HEK293 (cell line): Measurements from ENCODE around the gene PHLDB3.

Experiments
- MYNN ChIP-seq: fragments of 450-650 bp; formaldehyde crosslinking; IDR thresholded peaks from 2 replicates; pipeline ENCODE4 v1.5.1; 2016; ENCODE audit warnings: missing biosample characterization, missing genetic modification characterization, borderline replicate concordance
- SP2 ChIP-seq: fragments of 450-650 bp; formaldehyde crosslinking; IDR thresholded peaks from 2 replicates; pipeline ENCODE4 v1.5.1; 2016; ENCODE audit warnings: missing biosample characterization, missing genetic modification characterization
- TCF7L2 ChIP-seq: IDR thresholded peaks from 2 replicates; pipeline ENCODE4 v1.6.1; 2011; ENCODE audit warnings: low read depth, mild to moderate bottlenecking, inconsistent platforms, low read length, moderate library complexity, borderline replicate concordance
- ZBTB17 ChIP-seq: fragments of 450-650 bp; formaldehyde crosslinking; IDR thresholded peaks from 2 replicates; pipeline ENCODE4 v1.5.1; 2016; ENCODE audit warnings: missing biosample characterization, missing genetic modification characterization
- ZFP3 ChIP-seq: fragments of 450-650 bp; formaldehyde crosslinking; IDR thresholded peaks from 2 replicates; pipeline ENCODE4 v1.5.1; 2016; ENCODE audit warnings: low read depth, missing biosample characterization, missing genetic modification characterization
- ZNF23 ChIP-seq: fragments of 450-650 bp; formaldehyde crosslinking; IDR thresholded peaks from 2 replicates; pipeline ENCODE4 v1.5.1; 2016; ENCODE audit warnings: missing biosample characterization, missing genetic modification characterization, borderline replicate concordance
- ZNF302 ChIP-seq: fragments of 450-650 bp; formaldehyde crosslinking; IDR thresholded peaks from 2 replicates; pipeline ENCODE4 v1.5.1; 2016; ENCODE audit warnings: missing biosample characterization, missing genetic modification characterization, low read depth
- ZNF548 ChIP-seq: fragments of 450-650 bp; formaldehyde crosslinking; IDR thresholded peaks from 2 replicates; pipeline ENCODE4 v1.5.1; 2016; ENCODE audit warnings: missing biosample characterization, missing genetic modification characterization
- ZNF677 ChIP-seq: fragments of 450-650 bp; IDR thresholded peaks from 2 replicates; pipeline ENCODE4 v1.5.0; 2018; ENCODE audit warnings: missing biosample characterization, mild to moderate bottlenecking, missing genetic modification characterization, moderate library complexity
- ZXDB ChIP-seq: fragments of 450-650 bp; formaldehyde crosslinking; IDR thresholded peaks from 2 replicates; pipeline ENCODE4 v1.5.1; 2016; ENCODE audit warnings: missing biosample characterization, missing genetic modification characterization
- TF ChIP-seq, protein P1 (sequence below): fragments of 450-650 bp; formaldehyde crosslinking; IDR thresholded peaks from 2 replicates; pipeline ENCODE4 v1.5.1; 2016; ENCODE audit warnings: missing biosample characterization, missing genetic modification characterization
- TF ChIP-seq, protein P2 (sequence below): fragments of 450-650 bp; formaldehyde crosslinking; IDR thresholded peaks from 2 replicates; pipeline ENCODE4 v1.5.1; 2016; ENCODE audit warnings: missing biosample characterization, missing genetic modification characterization

DNA sequence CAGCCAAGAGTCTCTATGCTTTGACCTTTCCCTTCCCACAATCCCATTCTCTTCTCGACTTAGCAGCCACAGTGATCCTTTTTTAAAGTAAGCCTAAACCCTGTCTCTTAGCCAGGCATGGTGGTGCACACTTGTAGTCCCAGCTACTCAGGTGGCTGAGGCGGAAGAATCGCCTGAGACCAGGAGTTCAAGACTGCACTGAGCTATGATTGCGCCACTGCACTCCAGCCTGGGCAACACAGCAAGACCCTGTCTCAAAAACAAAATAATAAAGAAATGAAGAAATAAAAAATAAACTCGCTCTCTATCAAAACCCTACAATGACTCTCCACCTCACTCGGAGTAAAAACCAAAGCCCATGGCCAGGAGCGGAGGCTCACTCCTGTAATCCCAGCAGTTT, 75.2 kb downstream of the PHLDB3 start:
- TF ChIP-seq ZBTB17 (tag by site-specific recombination) (no peak), ZNF677 (tag by site-specific recombination) (no peak), ZXDB (no peak), SP2 (tag by site-specific recombination) (no peak), ZNF548 (no peak), MYNN (no peak), ZNF302 (tag by site-specific recombination) (no peak), TCF7L2 (no peak), ZNF23 (tag by site-specific recombination) (no peak), ZFP3 (tag by site-specific recombination) (no peak)
- TF ChIP-seq, protein P1, sequence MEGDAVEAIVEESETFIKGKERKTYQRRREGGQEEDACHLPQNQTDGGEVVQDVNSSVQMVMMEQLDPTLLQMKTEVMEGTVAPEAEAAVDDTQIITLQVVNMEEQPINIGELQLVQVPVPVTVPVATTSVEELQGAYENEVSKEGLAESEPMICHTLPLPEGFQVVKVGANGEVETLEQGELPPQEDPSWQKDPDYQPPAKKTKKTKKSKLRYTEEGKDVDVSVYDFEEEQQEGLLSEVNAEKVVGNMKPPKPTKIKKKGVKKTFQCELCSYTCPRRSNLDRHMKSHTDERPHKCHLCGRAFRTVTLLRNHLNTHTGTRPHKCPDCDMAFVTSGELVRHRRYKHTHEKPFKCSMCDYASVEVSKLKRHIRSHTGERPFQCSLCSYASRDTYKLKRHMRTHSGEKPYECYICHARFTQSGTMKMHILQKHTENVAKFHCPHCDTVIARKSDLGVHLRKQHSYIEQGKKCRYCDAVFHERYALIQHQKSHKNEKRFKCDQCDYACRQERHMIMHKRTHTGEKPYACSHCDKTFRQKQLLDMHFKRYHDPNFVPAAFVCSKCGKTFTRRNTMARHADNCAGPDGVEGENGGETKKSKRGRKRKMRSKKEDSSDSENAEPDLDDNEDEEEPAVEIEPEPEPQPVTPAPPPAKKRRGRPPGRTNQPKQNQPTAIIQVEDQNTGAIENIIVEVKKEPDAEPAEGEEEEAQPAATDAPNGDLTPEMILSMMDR (tag by site-specific recombination): no peak
- TF ChIP-seq, protein P2, sequence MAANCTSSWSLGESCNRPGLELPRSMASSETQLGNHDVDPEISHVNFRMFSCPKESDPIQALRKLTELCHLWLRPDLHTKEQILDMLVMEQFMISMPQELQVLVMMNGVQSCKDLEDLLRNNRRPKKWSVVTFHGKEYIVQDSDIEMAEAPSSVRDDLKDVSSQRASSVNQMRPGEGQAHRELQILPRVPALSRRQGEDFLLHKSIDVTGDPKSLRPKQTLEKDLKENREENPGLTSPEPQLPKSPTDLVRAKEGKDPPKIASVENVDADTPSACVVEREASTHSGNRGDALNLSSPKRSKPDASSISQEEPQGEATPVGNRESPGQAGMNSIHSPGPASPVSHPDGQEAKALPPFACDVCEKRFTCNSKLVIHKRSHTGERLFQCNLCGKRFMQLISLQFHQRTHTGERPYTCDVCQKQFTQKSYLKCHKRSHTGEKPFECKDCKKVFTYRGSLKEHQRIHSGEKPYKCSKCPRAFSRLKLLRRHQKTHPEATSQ: no peak
